ENCODE results near the gene GYPE.
"Not testable (repeated sequence)": the region's sequence is repeated elsewhere in the genome, so short reads cannot be mapped to it uniquely, and the experiment has no call there.

GYPE gene

DNA sequence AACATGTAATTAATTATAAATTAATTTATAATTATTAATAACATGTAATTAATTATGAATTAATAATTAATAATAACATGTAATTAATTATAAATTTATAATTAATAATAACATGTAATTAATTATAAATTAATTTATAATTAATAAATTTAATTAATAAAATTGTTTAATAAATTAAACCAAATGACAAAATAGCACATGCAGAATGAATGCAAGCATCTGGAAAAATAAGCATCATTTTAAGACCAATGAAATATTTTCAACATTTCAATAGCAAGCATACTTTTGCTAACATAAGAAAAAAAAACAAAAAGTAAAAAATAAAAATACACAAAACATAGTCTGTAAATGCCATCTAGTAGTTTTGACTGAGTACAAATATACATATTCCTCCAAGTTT is 21.8 kb downstream of the GYPE start:
- Histone ChIP-seq H3K27me3 (ENCODE audit: insufficient read depth, low read length, poor library complexity, severe bottlenecking) (no peaks in the 10 kb centered on the region), H3F3A (ENCODE audit: low read depth) (no peaks in the 10 kb centered on the region), H3K4me2 (ENCODE audit: low read depth, low read length, poor library complexity, severe bottlenecking) (no peak overlapping the region), H3K4me1 (ENCODE audit: insufficient read depth, low read length, poor library complexity, severe bottlenecking) (no peaks in the 10 kb centered on the region), H2AFZ (ENCODE audit: low read length) (no peak overlapping the region), H3K79me2 (ENCODE audit: insufficient read depth, low read length) (no peaks in the 10 kb centered on the region), H3K9ac (ENCODE audit: low read depth, low read length, poor library complexity, severe bottlenecking) (no peak overlapping the region), H3K9me3 (ENCODE audit: insufficient read depth, low read depth, low read length) (no peaks in the 10 kb centered on the region), H3K4me3 (ENCODE audit: low read length, poor library complexity, severe bottlenecking) (no peak overlapping the region), H4K20me1 (ENCODE audit: insufficient read depth, low read length, poor library complexity, severe bottlenecking) (no peaks in the 10 kb centered on the region), H3K36me3 (ENCODE audit: insufficient read depth, low read length) (no peaks in the 10 kb centered on the region), H3K9me2 (replicated peaks; ENCODE audit: low read depth, low read length) (no peaks in the 10 kb centered on the region)
- TF ChIP-seq EZH2phosphoT487 (IDR thresholded peaks at IDR 0.05; ENCODE audit: borderline replicate concordance), result no peak
- TF ChIP-seq, protein P1, sequence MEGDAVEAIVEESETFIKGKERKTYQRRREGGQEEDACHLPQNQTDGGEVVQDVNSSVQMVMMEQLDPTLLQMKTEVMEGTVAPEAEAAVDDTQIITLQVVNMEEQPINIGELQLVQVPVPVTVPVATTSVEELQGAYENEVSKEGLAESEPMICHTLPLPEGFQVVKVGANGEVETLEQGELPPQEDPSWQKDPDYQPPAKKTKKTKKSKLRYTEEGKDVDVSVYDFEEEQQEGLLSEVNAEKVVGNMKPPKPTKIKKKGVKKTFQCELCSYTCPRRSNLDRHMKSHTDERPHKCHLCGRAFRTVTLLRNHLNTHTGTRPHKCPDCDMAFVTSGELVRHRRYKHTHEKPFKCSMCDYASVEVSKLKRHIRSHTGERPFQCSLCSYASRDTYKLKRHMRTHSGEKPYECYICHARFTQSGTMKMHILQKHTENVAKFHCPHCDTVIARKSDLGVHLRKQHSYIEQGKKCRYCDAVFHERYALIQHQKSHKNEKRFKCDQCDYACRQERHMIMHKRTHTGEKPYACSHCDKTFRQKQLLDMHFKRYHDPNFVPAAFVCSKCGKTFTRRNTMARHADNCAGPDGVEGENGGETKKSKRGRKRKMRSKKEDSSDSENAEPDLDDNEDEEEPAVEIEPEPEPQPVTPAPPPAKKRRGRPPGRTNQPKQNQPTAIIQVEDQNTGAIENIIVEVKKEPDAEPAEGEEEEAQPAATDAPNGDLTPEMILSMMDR (conservative IDR thresholded peaks at IDR 0.05; ENCODE audit: low read length), result no peak

DNA sequence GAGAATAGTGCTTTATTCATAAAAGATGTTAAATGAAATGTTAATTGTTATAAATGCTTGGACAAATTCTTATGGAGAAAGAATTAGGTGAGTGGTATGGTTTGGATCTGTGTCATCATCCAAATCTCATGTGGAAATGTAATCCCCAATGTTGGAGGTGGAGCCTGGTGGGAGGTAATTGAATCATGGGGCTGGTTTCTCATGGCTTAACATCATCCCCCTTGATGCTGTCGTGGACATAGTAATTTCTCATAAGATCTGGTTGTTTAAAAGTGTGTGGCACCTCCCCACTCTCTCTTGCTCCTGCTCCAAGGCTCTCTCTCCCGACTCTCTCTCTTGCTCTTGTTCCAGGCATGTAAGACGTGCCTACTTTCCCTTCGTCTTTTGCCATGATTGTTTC is 22.5 kb downstream of the GYPE start:
- no peaks in the 10 kb centered on the region for H3K27me3 ChIP-seq (ENCODE audit: insufficient read depth, low read length, poor library complexity, severe bottlenecking)
- no peak overlapping the region for H3K4me3 ChIP-seq (ENCODE audit: low read length, poor library complexity, severe bottlenecking)
- no peak for TF ChIP-seq EZH2phosphoT487 (IDR thresholded peaks at IDR 0.05; ENCODE audit: borderline replicate concordance)
- TF ChIP-seq, protein P1 (conservative IDR thresholded peaks at IDR 0.05; ENCODE audit: low read length), result no peak
- no peaks in the 10 kb centered on the region for H3K36me3 ChIP-seq (ENCODE audit: insufficient read depth, low read length)
- H3K79me2 ChIP-seq (ENCODE audit: insufficient read depth, low read length), result no peaks in the 10 kb centered on the region
- no peaks in the 10 kb centered on the region for H3K9me2 ChIP-seq (replicated peaks; ENCODE audit: low read depth, low read length)
- no peaks in the 10 kb centered on the region for H3K9me3 ChIP-seq (ENCODE audit: insufficient read depth, low read depth, low read length)
- no peak overlapping the region for H2AFZ ChIP-seq (ENCODE audit: low read length)
- no peaks in the 10 kb centered on the region for H4K20me1 ChIP-seq (ENCODE audit: insufficient read depth, low read length, poor library complexity, severe bottlenecking)
- H3F3A ChIP-seq (ENCODE audit: low read depth), result no peaks in the 10 kb centered on the region
- H3K9ac ChIP-seq (ENCODE audit: low read depth, low read length, poor library complexity, severe bottlenecking), result no peak overlapping the region
- no peaks in the 10 kb centered on the region for H3K4me1 ChIP-seq (ENCODE audit: insufficient read depth, low read length, poor library complexity, severe bottlenecking)
- H3K4me2 ChIP-seq (ENCODE audit: low read depth, low read length, poor library complexity, severe bottlenecking), result no peak overlapping the region

DNA sequence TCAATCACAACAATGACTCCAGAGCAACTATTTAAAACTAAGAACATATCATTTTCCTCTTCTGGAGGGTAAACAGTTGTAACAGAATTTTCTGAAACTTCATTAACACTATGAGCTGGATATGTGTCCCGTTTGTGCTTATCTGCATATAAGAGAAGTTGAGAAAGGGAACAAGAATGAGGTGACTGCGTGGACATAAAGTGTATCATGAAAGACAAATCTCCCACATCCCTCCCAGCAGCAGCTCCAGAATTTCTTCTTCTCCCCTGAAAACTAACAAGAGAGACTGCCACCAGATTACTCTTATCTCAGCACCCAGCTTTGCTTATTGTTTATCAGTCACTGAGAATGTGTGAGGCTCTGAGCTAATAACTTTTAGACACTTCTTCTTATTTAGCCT is 25.8 kb downstream of the GYPE start:
- not testable (repeated sequence) for H4K20me1 ChIP-seq (ENCODE audit: insufficient read depth, low read length, poor library complexity, severe bottlenecking); H3K27me3 ChIP-seq (ENCODE audit: insufficient read depth, low read length, poor library complexity, severe bottlenecking); H3K4me3 ChIP-seq (ENCODE audit: low read length, poor library complexity, severe bottlenecking); H3K9me2 ChIP-seq (replicated peaks; ENCODE audit: low read depth, low read length); H3K4me2 ChIP-seq (ENCODE audit: low read depth, low read length, poor library complexity, severe bottlenecking); H2AFZ ChIP-seq (ENCODE audit: low read length); H3K4me1 ChIP-seq (ENCODE audit: insufficient read depth, low read length, poor library complexity, severe bottlenecking); H3K79me2 ChIP-seq (ENCODE audit: insufficient read depth, low read length); H3K9ac ChIP-seq (ENCODE audit: low read depth, low read length, poor library complexity, severe bottlenecking); H3F3A ChIP-seq (ENCODE audit: low read depth); H3K9me3 ChIP-seq (ENCODE audit: insufficient read depth, low read depth, low read length); H3K36me3 ChIP-seq (ENCODE audit: insufficient read depth, low read length)

DNA sequence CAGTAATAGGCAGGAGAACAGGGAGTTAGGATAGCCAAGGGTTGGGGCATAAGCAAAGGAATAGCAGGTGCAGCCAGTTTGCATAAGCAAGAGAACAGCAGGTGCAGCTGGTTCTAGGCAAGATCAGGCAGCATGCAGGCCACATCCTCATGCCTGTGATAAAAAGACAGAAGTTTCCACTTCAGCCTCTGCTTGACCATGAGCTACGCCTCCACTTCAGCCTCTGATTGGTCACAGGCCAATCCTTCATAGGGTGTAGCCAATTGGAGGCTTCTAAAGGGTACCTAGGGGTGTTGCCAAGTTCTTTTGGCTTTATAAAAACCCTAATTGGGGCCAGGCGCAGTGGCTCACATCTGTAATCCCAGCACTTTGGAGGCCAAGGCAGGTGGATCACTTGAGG is 30.0 kb downstream of the GYPE start:
- H3K27me3 ChIP-seq (ENCODE audit: insufficient read depth, low read length, poor library complexity, severe bottlenecking); H3K36me3 ChIP-seq (ENCODE audit: insufficient read depth, low read length); H3K9me2 ChIP-seq (replicated peaks; ENCODE audit: low read depth, low read length); H3K4me3 ChIP-seq (ENCODE audit: low read length, poor library complexity, severe bottlenecking); H3K4me2 ChIP-seq (ENCODE audit: low read depth, low read length, poor library complexity, severe bottlenecking); H3K9ac ChIP-seq (ENCODE audit: low read depth, low read length, poor library complexity, severe bottlenecking); H3K4me1 ChIP-seq (ENCODE audit: insufficient read depth, low read length, poor library complexity, severe bottlenecking); H3F3A ChIP-seq (ENCODE audit: low read depth); H3K9me3 ChIP-seq (ENCODE audit: insufficient read depth, low read depth, low read length); H2AFZ ChIP-seq (ENCODE audit: low read length); H4K20me1 ChIP-seq (ENCODE audit: insufficient read depth, low read length, poor library complexity, severe bottlenecking); H3K79me2 ChIP-seq (ENCODE audit: insufficient read depth, low read length): not testable (repeated sequence)

DNA sequence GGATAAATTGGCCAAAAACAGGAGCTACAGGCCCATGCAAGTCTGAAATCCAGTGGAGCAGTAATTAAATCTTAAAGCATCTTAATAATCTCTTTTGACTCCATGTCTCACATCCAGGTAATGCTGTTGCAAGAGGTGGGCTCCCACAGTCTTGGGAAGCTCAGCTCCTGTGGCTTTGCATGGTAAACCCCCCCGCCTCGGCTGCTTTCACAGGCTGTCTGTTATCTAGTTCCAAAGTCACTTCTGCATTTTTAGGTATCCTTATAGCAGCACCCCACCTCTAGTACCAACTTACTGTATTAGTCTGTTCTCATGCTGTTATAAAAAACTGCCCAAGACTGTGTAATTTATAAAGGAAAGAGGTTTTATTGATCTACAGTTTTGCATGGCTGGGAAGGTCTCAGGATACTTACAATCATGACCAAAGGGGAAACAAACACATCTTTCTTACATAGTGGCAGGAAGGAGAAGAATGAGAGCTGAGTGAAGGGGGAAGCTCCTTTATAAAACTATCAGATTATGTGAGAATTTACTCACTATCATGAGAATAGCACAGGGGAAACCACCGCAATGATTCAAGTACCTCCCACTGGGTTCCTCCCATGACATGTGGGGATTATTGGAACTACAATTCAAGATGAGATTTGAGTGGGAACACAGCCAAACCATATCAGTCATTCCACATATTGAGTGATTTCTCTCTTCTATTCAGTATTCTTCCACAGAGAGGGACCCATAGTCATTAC is 34.7 kb downstream of the GYPE start:
- H3K9me3 ChIP-seq (ENCODE audit: insufficient read depth, low read depth, low read length); H3K79me2 ChIP-seq (ENCODE audit: insufficient read depth, low read length); H4K20me1 ChIP-seq (ENCODE audit: insufficient read depth, low read length, poor library complexity, severe bottlenecking); H3K4me1 ChIP-seq (ENCODE audit: insufficient read depth, low read length, poor library complexity, severe bottlenecking); H3K4me2 ChIP-seq (ENCODE audit: low read depth, low read length, poor library complexity, severe bottlenecking); H3K36me3 ChIP-seq (ENCODE audit: insufficient read depth, low read length); H3F3A ChIP-seq (ENCODE audit: low read depth); H3K9ac ChIP-seq (ENCODE audit: low read depth, low read length, poor library complexity, severe bottlenecking); H2AFZ ChIP-seq (ENCODE audit: low read length); H3K9me2 ChIP-seq (replicated peaks; ENCODE audit: low read depth, low read length); H3K4me3 ChIP-seq (ENCODE audit: low read length, poor library complexity, severe bottlenecking); H3K27me3 ChIP-seq (ENCODE audit: insufficient read depth, low read length, poor library complexity, severe bottlenecking): not testable (repeated sequence)

DNA sequence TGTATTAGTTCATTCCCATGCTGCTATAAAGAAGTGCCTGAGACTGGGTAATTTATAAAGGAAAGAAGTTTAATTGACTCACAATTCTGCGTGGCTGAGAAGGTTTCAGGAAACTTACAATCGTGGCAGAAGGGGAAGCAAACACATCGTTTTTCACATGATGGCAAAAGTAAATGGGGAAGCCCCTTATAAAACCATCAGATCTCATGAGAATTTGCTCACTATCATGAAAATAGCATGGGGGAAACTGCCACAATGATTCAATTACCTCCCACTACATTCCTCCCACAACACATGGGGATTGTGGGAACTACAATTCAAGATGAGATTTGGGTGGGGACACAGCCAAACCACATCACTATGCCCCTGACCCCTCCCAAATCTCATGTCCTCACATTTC is 35.4 kb downstream of the GYPE start:
- not testable (repeated sequence) for H3K36me3 ChIP-seq (ENCODE audit: insufficient read depth, low read length); H3K9me2 ChIP-seq (replicated peaks; ENCODE audit: low read depth, low read length); H3F3A ChIP-seq (ENCODE audit: low read depth); H3K79me2 ChIP-seq (ENCODE audit: insufficient read depth, low read length); H2AFZ ChIP-seq (ENCODE audit: low read length); H4K20me1 ChIP-seq (ENCODE audit: insufficient read depth, low read length, poor library complexity, severe bottlenecking); H3K9ac ChIP-seq (ENCODE audit: low read depth, low read length, poor library complexity, severe bottlenecking); H3K9me3 ChIP-seq (ENCODE audit: insufficient read depth, low read depth, low read length); H3K4me3 ChIP-seq (ENCODE audit: low read length, poor library complexity, severe bottlenecking); H3K27me3 ChIP-seq (ENCODE audit: insufficient read depth, low read length, poor library complexity, severe bottlenecking); H3K4me1 ChIP-seq (ENCODE audit: insufficient read depth, low read length, poor library complexity, severe bottlenecking); H3K4me2 ChIP-seq (ENCODE audit: low read depth, low read length, poor library complexity, severe bottlenecking)

Data from Loucy (cell line).